IMR-90 (cell line): ENCODE measurements around the gene GIMD1. TPM values are rescaled to one million over a fixed set of nuclear protein-coding genes. Genes with fewer than 3 reads are reported as not detected.

Experiments
- ATAC-seq: fragments of 200-7000 bp; cut with Tn5 transposase; 2 replicates; pipeline ENCODE4 v1.9.1; 2020; ENCODE audit warnings: low read depth, mild to moderate bottlenecking, moderate library complexity
- BruUV-seq: library from RNA; stranded (reverse); fragments of 400-500 nt; replicated peaks from 2 replicates; lab custom pipeline; 2021; lab: Mats Ljungman, UMichigan
- CTCF ChIA-PET: fragments of 300-600 bp; formaldehyde crosslinking; extraction: SDS; loops from one replicate; lab custom pipeline; 2021; ENCODE audit warnings: antibody characterized with exemption; lab: Yijun Ruan, JAX
- POLR2A ChIA-PET: fragments of 300-600 bp; sonication (Branson Sonifier 250); formaldehyde crosslinking; loops from one replicate; lab custom pipeline; 2022; ENCODE audit warnings: antibody characterized with exemption; ENCODE audit not compliant: unreplicated experiment; lab: Charles Lee
- DNase-seq: peaks from one replicate; pipeline ENCODE4 v3.0.0; 2013
- H2AFZ ChIP-seq: replicated peaks from 2 replicates; pipeline ENCODE3; 2013; ENCODE audit warnings: low read length, mild to moderate bottlenecking; ENCODE audit not compliant: poor library complexity
- H2AK5ac ChIP-seq: 2 replicates; pipeline ENCODE4 v1.6.1; 2013; ENCODE audit warnings: low read depth, low read length, inconsistent platforms
- H2AK9ac ChIP-seq: replicated peaks from 2 replicates; pipeline ENCODE3; 2013; ENCODE audit warnings: mild to moderate bottlenecking, low read depth, low read length, moderate library complexity; ENCODE audit not compliant: poor library complexity
- H2BK120ac ChIP-seq: 2 replicates; pipeline ENCODE4 v1.6.1; 2013; ENCODE audit warnings: low read depth, low read length, inconsistent platforms
- H2BK15ac ChIP-seq: 3 replicates; pipeline ENCODE4 v1.6.1; 2013; ENCODE audit warnings: low read depth, low read length, inconsistent platforms
- H2BK20ac ChIP-seq: 2 replicates; pipeline ENCODE4 v1.6.1; 2013; ENCODE audit warnings: low read depth, mild to moderate bottlenecking, inconsistent platforms, low read length, moderate library complexity
- H2BK5ac ChIP-seq: 2 replicates; pipeline ENCODE4 v1.6.1; 2013; ENCODE audit warnings: mild to moderate bottlenecking, low read depth, low read length, inconsistent platforms; ENCODE audit not compliant: poor library complexity, severe bottlenecking
- H3K14ac ChIP-seq: replicated peaks from 2 replicates; pipeline ENCODE4 v1.6.1; 2013; ENCODE audit warnings: low read depth, low read length, inconsistent platforms
- H3K18ac ChIP-seq: 2 replicates; pipeline ENCODE4 v1.6.1; 2013; ENCODE audit warnings: low read depth, low read length, control low read depth
- H3K23ac ChIP-seq: 2 replicates; pipeline ENCODE4 v1.6.1; 2013; ENCODE audit warnings: low read depth, low read length, inconsistent platforms
- H3K27ac ChIP-seq: 2 replicates; pipeline ENCODE4 v1.5.1; 2013; ENCODE audit warnings: mild to moderate bottlenecking, control low read depth, low read length; ENCODE audit not compliant: insufficient read depth
- H3K27me3 ChIP-seq: 2 replicates; pipeline ENCODE4 v1.6.1; 2013; ENCODE audit warnings: low read length; ENCODE audit not compliant: control insufficient read depth, insufficient read depth
- H3K36me3 ChIP-seq: 2 replicates; pipeline ENCODE4 v1.6.1; 2013; ENCODE audit warnings: low read length, mixed read lengths; ENCODE audit not compliant: control insufficient read depth, insufficient read depth
- H3K4ac ChIP-seq: 2 replicates; pipeline ENCODE4 v1.6.1; 2013; ENCODE audit warnings: low read depth, low read length, inconsistent platforms
- H3K4me1 ChIP-seq: 2 replicates; pipeline ENCODE4 v1.6.1; 2013; ENCODE audit warnings: low read length, mixed read lengths; ENCODE audit not compliant: control insufficient read depth, insufficient read depth
- H3K4me2 ChIP-seq: 2 replicates; pipeline ENCODE4 v1.6.1; 2013; ENCODE audit warnings: low read depth, mild to moderate bottlenecking, control low read depth, low read length, moderate library complexity
- H3K4me3 ChIP-seq: 2 replicates; pipeline ENCODE4 v1.5.1; 2013; ENCODE audit warnings: low read depth, mild to moderate bottlenecking, control low read depth, low read length, moderate library complexity; ENCODE audit not compliant: insufficient read depth
- H3K56ac ChIP-seq: 2 replicates; pipeline ENCODE4 v1.6.1; 2013; ENCODE audit warnings: low read length, inconsistent platforms; ENCODE audit not compliant: insufficient read depth; ENCODE audit errors: extremely low read depth
- H3K79me1 ChIP-seq, 2 experiments: 2 replicates each; pipeline ENCODE4 v1.6.1; 2013; ENCODE audit warnings: low read length in 2 of 2, inconsistent platforms in 1 of 2, low read depth in 1 of 2
- H3K9ac ChIP-seq: 2 replicates; pipeline ENCODE4 v1.6.1; 2013; ENCODE audit warnings: low read depth, low read length, control low read depth
- H3K9me1 ChIP-seq: 2 replicates; pipeline ENCODE4 v1.6.1; 2013; ENCODE audit warnings: low read length, inconsistent platforms; ENCODE audit not compliant: insufficient read depth
- H3K9me3 ChIP-seq: 2 replicates; pipeline ENCODE4 v1.6.1; 2013; ENCODE audit warnings: low read length; ENCODE audit not compliant: control insufficient read depth, insufficient read depth
- H4K20me1 ChIP-seq: 2 replicates; pipeline ENCODE4 v1.6.1; 2013; ENCODE audit warnings: low read length, inconsistent platforms; ENCODE audit not compliant: insufficient read depth
- H4K5ac ChIP-seq: 2 replicates; pipeline ENCODE4 v1.6.1; 2013; ENCODE audit warnings: mild to moderate bottlenecking, low read depth, low read length, control low read depth
- H4K8ac ChIP-seq, 2 experiments: 2 replicates each; pipeline ENCODE4 v1.6.1; 2013; ENCODE audit warnings: low read depth in 2 of 2, low read length in 2 of 2, control low read depth in 1 of 2, inconsistent platforms in 1 of 2
- H4K91ac ChIP-seq: 2 replicates; pipeline ENCODE4 v1.6.1; 2013; ENCODE audit warnings: low read depth, low read length, inconsistent platforms; ENCODE audit not compliant: insufficient read depth
- BHLHE40 ChIP-seq: fragments of 150-350 bp; IDR thresholded peaks from 2 replicates; pipeline ENCODE4 v1.6.1; 2016; ENCODE audit warnings: mild to moderate bottlenecking, low read depth, low read length
- CEBPB ChIP-seq: IDR thresholded peaks from 2 replicates; pipeline ENCODE4 v1.6.1; 2012; ENCODE audit warnings: low read depth, low read length, improper control_type of control experiment
- CHD1 ChIP-seq: IDR thresholded peaks from 2 replicates; pipeline ENCODE4 v1.6.1; 2012; ENCODE audit warnings: low read depth, low read length, improper control_type of control experiment
- CTCF ChIP-seq: conservative IDR thresholded peaks from 2 replicates; pipeline ENCODE4 v1.5.1; 2012; ENCODE audit warnings: mild to moderate bottlenecking, low read depth, low read length, improper control_type of control experiment
- ELK1 ChIP-seq: fragments of 150-350 bp; IDR thresholded peaks from 2 replicates; pipeline ENCODE4 v1.6.1; 2016; ENCODE audit warnings: low read depth, mild to moderate bottlenecking, low read length, moderate library complexity, borderline replicate concordance
- FOS ChIP-seq: fragments of 150-350 bp; IDR thresholded peaks from 2 replicates; pipeline ENCODE4 v1.6.1; 2016; ENCODE audit warnings: low read depth, low read length
- MAFK ChIP-seq: IDR thresholded peaks from 2 replicates; pipeline ENCODE4 v1.6.1; 2012; ENCODE audit warnings: low read depth, low read length, improper control_type of control experiment
- MXI1 ChIP-seq: IDR thresholded peaks from 2 replicates; pipeline ENCODE4 v1.6.1; 2012; ENCODE audit warnings: low read depth, mild to moderate bottlenecking, low read length, moderate library complexity, borderline replicate concordance
- NFE2L2 ChIP-seq: fragments of 150-350 bp; IDR thresholded peaks from 2 replicates; pipeline ENCODE4 v1.6.1; 2016; ENCODE audit warnings: low read depth, mild to moderate bottlenecking, low read length
- RAD21 ChIP-seq: IDR thresholded peaks from 2 replicates; pipeline ENCODE4 v1.6.1; 2012; ENCODE audit warnings: low read length, improper control_type of control experiment
- RCOR1 ChIP-seq: IDR thresholded peaks from 2 replicates; pipeline ENCODE4 v1.6.1; 2012; ENCODE audit warnings: mild to moderate bottlenecking, low read length, improper control_type of control experiment; ENCODE audit not compliant: insufficient replicate concordance
- RFX5 ChIP-seq: IDR thresholded peaks from 2 replicates; pipeline ENCODE4 v1.8.0; 2012; ENCODE audit warnings: low read depth, mild to moderate bottlenecking, low read length, moderate library complexity
- SMC3 ChIP-seq: fragments of 150-350 bp; IDR thresholded peaks from 2 replicates; pipeline ENCODE4 v1.6.1; 2016; ENCODE audit warnings: low read depth, mild to moderate bottlenecking, antibody characterized with exemption, low read length, moderate library complexity
- dilution Hi-C: fragments of 300-500 bp; cut with HindIII; formaldehyde crosslinking; loops from one replicate; pipeline ENCODE4 v1.14.3; 2018; ENCODE audit warnings: low sequenced_read_pairs; ENCODE audit not compliant: unreplicated experiment
- in situ Hi-C: fragments of 300-500 bp; cut with MboI; formaldehyde crosslinking; loops from 3 replicates; pipeline ENCODE4 v1.14.3; 2019; ENCODE audit warnings: low sequenced_read_pairs, inconsistent platforms, mixed read lengths
- intact Hi-C: fragments of 100-400 bp; cut with micrococcal nuclease; formaldehyde crosslinking; loops from 2 replicates; pipeline ENCODE4 v1.10.0; 2022
- polyA plus RNA-seq, 3 experiments: library from polyadenylated mRNA; depleted of rRNA; stranded (reverse); fragments of >200 nt; gene quantifications; 2 replicates each; pipeline ENCODE4 v1.2.3, GENCODE V29; 2012; ENCODE audit warnings: low replicate concordance in 1 of 3
- total RNA-seq: library from RNA; depleted of rRNA; stranded (reverse); fragments of >200 nt; gene quantifications from 2 replicates; pipeline ENCODE4 v1.2.3, GENCODE V29; 2012

The GIMD1 gene
- total and polyA plus RNA-seq, 2 of the 4 experiments (the other 2 are of a cell fraction) = 0.07 TPM; not detected in 1

- Histone ChIP-seq H3K56ac (no peak overlapping the region), H3K18ac (no peak overlapping the region), H2BK120ac (no peak overlapping the region), H3K27ac (no peak overlapping the region), H2BK5ac (no peak overlapping the region), H4K8ac (no peak overlapping the region), H2BK20ac (no peak overlapping the region), H3K14ac (no peak overlapping the region), H2BK15ac (no peak overlapping the region), H3K36me3 (peaks cover 18% of the 10 kb centered on the region), H2AK5ac (no peak overlapping the region), H3K4me1 (no peaks in the 10 kb centered on the region), H3K79me1 (peaks cover 9 to 12% of the 10 kb centered on the region in 2 experiments; a peak in 3 of 4 replicates), H3K4me2 (no peak overlapping the region), H3K9me1 (no peaks in the 10 kb centered on the region), H3K27me3 (no peaks in the 10 kb centered on the region), H2AFZ (no peak overlapping the region), H3K9ac (no peak overlapping the region), H3K4me3 (no peak overlapping the region), H3K23ac (no peak overlapping the region), H3K4ac (no peak overlapping the region), H4K20me1 (no peaks in the 10 kb centered on the region), H2AK9ac (no peak overlapping the region), H4K91ac (no peak overlapping the region), H3K9me3 (no peaks in the 10 kb centered on the region; the same call in 1 of the 2 replicates), H4K5ac (no peak overlapping the region)
- DNase-seq (no peak), ATAC-seq (no peak)
- POLR2A ChIA-PET = interaction anchor here (0.5 kb wide), 1 partner anchor 178 kb away, joined by 7 read pairs; no protein-coding TSS in a partner anchor
- in situ Hi-C loops = no loop called here
- intact Hi-C loops = no loop called here
- CTCF ChIA-PET = interaction anchor here (0.7 kb wide), 1 partner anchor 13 kb away, joined by 3 read pairs; no protein-coding TSS in a partner anchor
- dilution Hi-C loops = no loop called here
- TF ChIP-seq NFE2L2 (no peak), BHLHE40 (no peak), CHD1 (no peak), SMC3 (no peak), MAFK (no peak), RAD21 (no peak), CTCF (no peak), FOS (no peak), RCOR1 (no peak), ELK1 (no peak), MXI1 (no peak), CEBPB (no peak), RFX5 (no peak)
- no TSS peak for BruUV-seq
These were observed 30.7 kb downstream of the GIMD1 start for GRCh38 chr4:106337916-106338315.
